Measurements from ENCODE around the gene BDKRB1. TPM values are rescaled to one million over a fixed set of nuclear protein-coding genes. Genes with fewer than 3 reads are reported as not detected.

BDKRB1 gene
- total RNA-seq, 1 donor from 2014 or later = 10.4 TPM

GRCh38 chr14:96260341-96260821 is 4.4 kb downstream of the BDKRB1 start:
- Mint-ChIP-seq H3K27me3 (ENCODE audit: low read depth) (no peaks in the 10 kb centered on the region), H3K4me3 (no peak overlapping the region), H3K27ac (no peak overlapping the region), H3K9me3 (peaks cover 11% of the 10 kb centered on the region), H3K4me1 (peaks cover 44% of the 10 kb centered on the region), H3K36me3 (peaks cover 29% of the 10 kb centered on the region)
- no peak for DNase-seq (ENCODE audit: low spot score in 2 of 2, unreplicated experiment in 2 of 2)
- TF ChIP-seq CTCF (IDR thresholded peaks at IDR 0.05; ENCODE audit: unreplicated experiment) = no peak

GRCh38 chr14:96261053-96261452 is 5.0 kb downstream of the BDKRB1 start:
- Mint-ChIP-seq H3K4me1 (peaks cover 43% of the 10 kb centered on the region), H3K27ac (no peak overlapping the region), H3K36me3 (peaks cover 29% of the 10 kb centered on the region), H3K4me3 (no peak overlapping the region), H3K27me3 (ENCODE audit: low read depth) (no peaks in the 10 kb centered on the region), H3K9me3 (peaks cover 11% of the 10 kb centered on the region)
- TF ChIP-seq CTCF (IDR thresholded peaks at IDR 0.05; ENCODE audit: unreplicated experiment) = no peak
- no peak for DNase-seq (ENCODE audit: low spot score in 2 of 2, unreplicated experiment in 2 of 2)

GRCh38 chr14:96261772-96262655 is 6.0 kb downstream of the BDKRB1 start:
- Mint-ChIP-seq H3K27me3 (ENCODE audit: low read depth) (no peaks in the 10 kb centered on the region), H3K27ac (no peak overlapping the region), H3K36me3 (peaks cover 29% of the 10 kb centered on the region), H3K9me3 (peaks cover 11% of the 10 kb centered on the region), H3K4me1 (peaks cover 44% of the 10 kb centered on the region), H3K4me3 (no peak overlapping the region)
- TF ChIP-seq CTCF (IDR thresholded peaks at IDR 0.05; ENCODE audit: unreplicated experiment) = no peak
- no peak for DNase-seq (ENCODE audit: low spot score in 2 of 2, unreplicated experiment in 2 of 2)

- H3K27ac Mint-ChIP-seq = peak overlapping the region; percentile 99
- no peak overlapping the region for H3K4me3 Mint-ChIP-seq
- DNase-seq (ENCODE audit: low spot score in 2 of 2, unreplicated experiment in 2 of 2) = no peak
- no peak for TF ChIP-seq CTCF (IDR thresholded peaks at IDR 0.05; ENCODE audit: unreplicated experiment)
- peaks cover 29% of the 10 kb centered on the region for H3K36me3 Mint-ChIP-seq
- no peaks in the 10 kb centered on the region for H3K27me3 Mint-ChIP-seq (ENCODE audit: low read depth)
- H3K4me1 Mint-ChIP-seq = peaks cover 54% of the 10 kb centered on the region
- H3K9me3 Mint-ChIP-seq = peaks cover 11% of the 10 kb centered on the region
These were observed 7.6 kb downstream of the BDKRB1 start for GRCh38 chr14:96263347-96264199.

GRCh38 chr14:96264200-96264553 is 8.2 kb downstream of the BDKRB1 start:
- no peak for TF ChIP-seq CTCF (IDR thresholded peaks at IDR 0.05; ENCODE audit: unreplicated experiment)
- Mint-ChIP-seq H3K4me3 (no peak overlapping the region), H3K4me1 (peaks cover 60% of the 10 kb centered on the region), H3K27ac (peak overlapping the region; percentile 99), H3K27me3 (ENCODE audit: low read depth) (no peaks in the 10 kb centered on the region), H3K36me3 (peaks cover 29% of the 10 kb centered on the region), H3K9me3 (peaks cover 11% of the 10 kb centered on the region)
- DNase-seq (ENCODE audit: low spot score in 2 of 2, unreplicated experiment in 2 of 2) = no peak
